ENCODE measurements around the gene ADD1.
"Not testable (repeated sequence)": the region's sequence is repeated elsewhere in the genome, so short reads cannot be mapped to it uniquely, and the experiment has no call there.

The ADD1 gene

GRCh38 chr4:2934077-2934812 is 90.6 kb downstream of the ADD1 start:
- DNase-seq (ENCODE audit: low read depth in 2 of 2) = peak; percentile 48 to 51

GRCh38 chr4:2934813-2935761 is 91.4 kb downstream of the ADD1 start:
- DNase-seq (ENCODE audit: low read depth in 2 of 2) = peak; percentile 98 to 99

- peak; percentile 39 to 50 for DNase-seq (ENCODE audit: low read depth in 2 of 2)
Observed at GRCh38 chr4:2935762-2936743, 92.4 kb downstream of the ADD1 start.

- DNase-seq (ENCODE audit: low read depth in 2 of 2) = no peak
Observed at GRCh38 chr4:2936773-2937145, 93.1 kb downstream of the ADD1 start.

GRCh38 chr4:2937146-2937857 is 93.7 kb downstream of the ADD1 start:
- DNase-seq (ENCODE audit: low read depth in 2 of 2) = no peak

GRCh38 chr4:2937986-2938385 is 94.3 kb downstream of the ADD1 start:
- no peak for DNase-seq (ENCODE audit: low read depth in 2 of 2)

- DNase-seq (ENCODE audit: low read depth in 2 of 2) = not testable (repeated sequence)
Observed at GRCh38 chr4:2938411-2938810, 94.8 kb downstream of the ADD1 start.

GRCh38 chr4:2938906-2939305 is 95.3 kb downstream of the ADD1 start:
- no peak for DNase-seq (ENCODE audit: low read depth in 2 of 2)

- DNase-seq (ENCODE audit: low read depth in 2 of 2) = no peak
Observed at GRCh38 chr4:2939383-2940243, 96.0 kb downstream of the ADD1 start.

- DNase-seq (ENCODE audit: low read depth in 2 of 2) = no peak
Observed at GRCh38 chr4:2940267-2941137, 96.9 kb downstream of the ADD1 start.

- no peak for DNase-seq (ENCODE audit: low read depth in 2 of 2)
Observed at GRCh38 chr4:2941138-2942036, 97.7 kb downstream of the ADD1 start.

GRCh38 chr4:2942037-2942531 is 98.4 kb downstream of the ADD1 start:
- no peak for DNase-seq (ENCODE audit: low read depth in 2 of 2)

- DNase-seq (ENCODE audit: low read depth in 2 of 2) = no peak
Observed at GRCh38 chr4:2942532-2943363, 99.1 kb downstream of the ADD1 start.

- DNase-seq (ENCODE audit: low read depth in 2 of 2) = no peak
Observed at GRCh38 chr4:2943364-2944090, 99.9 kb downstream of the ADD1 start.

- no peak for DNase-seq (ENCODE audit: low read depth in 2 of 2)
Observed at GRCh38 chr4:2944091-2944482, 100.4 kb downstream of the ADD1 start.
